ENCODE data around the gene QRICH1. TPM values are rescaled to one million over a fixed set of nuclear protein-coding genes. Genes with fewer than 3 reads are reported as not detected.

The QRICH1 gene
- total RNA-seq, 1 donor from 2014 or later = 56.0 TPM

DNA sequence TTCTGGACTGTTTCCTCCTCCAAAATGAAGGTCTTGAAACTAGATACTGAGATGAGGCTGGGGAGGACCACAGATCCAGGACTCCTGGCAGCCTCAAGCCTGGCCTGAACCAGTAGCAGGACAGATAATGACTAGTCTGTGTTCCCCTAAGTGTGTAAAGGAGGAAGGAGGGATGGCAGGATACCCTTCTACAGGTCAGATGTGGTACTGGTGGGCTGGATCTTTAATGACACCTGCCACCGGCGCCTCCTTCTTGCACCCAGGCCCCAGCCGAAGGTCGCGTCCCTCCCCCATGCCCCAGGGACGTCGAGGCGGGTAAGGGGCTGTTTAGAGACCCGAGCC is 26.2 kb upstream of the QRICH1 start:
- peak in 1 of 2 donors; percentile 13 for DNase-seq (ENCODE audit: low read depth in 2 of 2)

DNA sequence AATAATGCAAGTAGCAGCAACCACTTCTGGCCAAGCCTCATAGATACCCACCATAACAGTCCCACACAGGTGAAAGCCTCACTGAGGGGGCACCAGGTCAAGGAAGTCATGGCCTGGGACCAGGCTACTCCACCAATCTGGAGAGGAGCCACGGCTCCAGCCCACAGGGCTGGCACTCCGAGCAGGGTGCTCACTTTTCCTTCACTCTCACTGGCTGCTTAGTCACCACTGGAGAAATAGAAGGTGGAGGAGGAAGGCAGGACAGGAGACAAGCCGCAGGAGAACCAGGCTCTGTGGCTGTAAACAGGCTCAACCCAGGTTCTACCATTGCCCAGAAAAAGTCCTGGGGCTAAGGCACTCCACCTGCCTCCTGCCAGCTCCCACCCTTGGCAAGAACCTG is 25.6 kb upstream of the QRICH1 start:
- peak in 1 of 2 donors; percentile 17 for DNase-seq (ENCODE audit: low read depth in 2 of 2)

DNA sequence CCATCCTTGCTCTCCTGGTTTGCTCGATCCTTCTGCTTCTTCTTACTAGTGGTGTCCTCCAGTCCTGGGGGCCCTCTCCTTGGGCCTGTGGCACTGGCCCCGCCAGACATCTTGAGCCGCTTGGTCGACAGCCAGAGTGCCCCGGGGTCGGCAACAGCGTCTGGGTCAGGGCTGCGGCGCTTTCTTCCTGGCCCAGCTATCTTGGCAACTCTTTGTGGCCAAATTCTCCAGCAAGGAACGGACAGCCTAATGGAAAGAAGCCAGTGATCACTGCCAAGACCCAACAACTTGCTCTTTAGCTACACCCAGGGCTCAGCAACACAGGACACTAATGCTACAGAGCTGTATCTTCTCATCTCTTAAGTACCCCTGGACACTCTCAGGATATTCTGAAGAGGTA is 25.2 kb upstream of the QRICH1 start:
- no peak for DNase-seq (ENCODE audit: low read depth in 2 of 2)

DNA sequence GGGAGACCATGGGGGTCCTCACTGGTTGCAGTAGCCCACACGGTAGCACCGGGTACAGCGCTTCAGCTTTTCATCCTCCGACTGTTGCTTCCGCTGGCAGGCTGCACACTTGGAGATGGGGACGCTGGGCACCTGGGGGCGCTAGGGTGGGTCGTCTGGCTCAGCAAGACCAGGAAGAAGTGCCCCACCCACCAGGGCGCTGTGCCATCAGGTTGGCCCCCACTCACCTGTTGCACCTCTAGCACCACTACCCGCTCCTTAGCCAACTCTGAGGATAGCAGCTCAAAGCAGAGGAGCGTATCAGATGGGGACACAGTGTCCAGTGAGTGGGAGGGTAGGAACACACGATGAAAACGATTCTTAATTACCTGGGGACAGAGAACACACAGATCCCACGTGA is 18.4 kb upstream of the QRICH1 start:
- DNase-seq (ENCODE audit: low read depth in 2 of 2) = no peak

DNA sequence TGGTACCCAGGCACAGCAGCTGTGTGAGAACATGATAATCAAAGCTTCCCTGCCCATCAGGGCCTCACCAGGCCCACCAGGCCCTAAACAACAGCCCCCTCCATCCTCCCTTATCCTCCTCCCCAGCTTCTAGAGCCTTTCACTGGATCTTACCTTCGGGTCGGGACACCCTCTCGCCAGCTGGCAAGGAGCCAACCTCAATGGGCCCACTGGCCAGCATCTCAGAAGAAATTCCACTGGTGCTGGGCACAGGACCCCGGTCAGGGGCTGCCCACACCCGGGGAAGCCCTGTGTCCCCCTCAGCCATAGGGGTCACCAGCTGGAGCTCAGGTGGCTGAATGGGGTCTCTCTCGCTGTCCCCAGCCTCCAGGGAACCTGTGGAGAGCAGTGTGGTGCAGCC is 17.5 kb upstream of the QRICH1 start:
- no peak for DNase-seq (ENCODE audit: low read depth in 2 of 2)

DNA sequence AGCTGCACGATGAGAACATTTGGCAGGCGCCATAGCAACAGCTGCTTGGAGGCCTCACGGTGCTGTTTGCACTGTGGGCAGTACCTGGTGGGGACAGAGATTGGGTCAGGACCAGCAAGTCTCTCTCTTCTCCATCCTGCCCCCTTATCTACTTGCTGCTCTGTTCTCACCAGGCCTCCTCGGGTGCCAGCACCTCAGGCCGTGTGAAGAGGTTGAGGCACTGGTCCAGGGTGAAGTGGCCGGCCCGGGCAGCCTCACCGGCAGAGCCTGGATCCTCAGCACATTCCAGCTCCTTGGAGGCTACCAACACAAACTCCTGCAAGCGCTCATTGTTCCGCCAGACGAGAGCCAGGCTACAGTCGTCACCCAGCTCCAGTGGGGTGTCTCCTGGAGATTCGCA is 16.9 kb upstream of the QRICH1 start:
- DNase-seq (ENCODE audit: low read depth in 2 of 2) = no peak

DNA sequence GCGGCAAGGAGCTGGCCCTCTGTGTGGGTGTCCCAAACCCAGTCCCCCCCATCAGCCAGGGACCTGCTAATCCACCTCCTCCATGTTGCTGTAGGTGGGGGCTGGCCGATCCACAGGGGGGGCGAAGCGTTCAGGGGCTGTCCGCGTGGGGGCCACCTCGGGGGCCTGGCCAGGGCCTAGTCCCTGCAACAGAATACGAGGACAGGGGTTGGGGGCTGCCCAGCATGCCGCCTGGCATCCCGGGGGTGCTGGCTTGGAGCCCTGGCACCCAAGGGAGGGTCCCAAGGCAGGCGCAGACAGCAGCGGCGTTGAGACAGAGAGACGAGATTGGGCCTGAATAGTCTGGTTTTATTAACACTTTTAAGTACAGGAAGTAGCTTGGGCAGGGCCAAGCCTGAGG is 14.5 kb upstream of the QRICH1 start:
- DNase-seq (ENCODE audit: low read depth in 2 of 2) = no peak

DNA sequence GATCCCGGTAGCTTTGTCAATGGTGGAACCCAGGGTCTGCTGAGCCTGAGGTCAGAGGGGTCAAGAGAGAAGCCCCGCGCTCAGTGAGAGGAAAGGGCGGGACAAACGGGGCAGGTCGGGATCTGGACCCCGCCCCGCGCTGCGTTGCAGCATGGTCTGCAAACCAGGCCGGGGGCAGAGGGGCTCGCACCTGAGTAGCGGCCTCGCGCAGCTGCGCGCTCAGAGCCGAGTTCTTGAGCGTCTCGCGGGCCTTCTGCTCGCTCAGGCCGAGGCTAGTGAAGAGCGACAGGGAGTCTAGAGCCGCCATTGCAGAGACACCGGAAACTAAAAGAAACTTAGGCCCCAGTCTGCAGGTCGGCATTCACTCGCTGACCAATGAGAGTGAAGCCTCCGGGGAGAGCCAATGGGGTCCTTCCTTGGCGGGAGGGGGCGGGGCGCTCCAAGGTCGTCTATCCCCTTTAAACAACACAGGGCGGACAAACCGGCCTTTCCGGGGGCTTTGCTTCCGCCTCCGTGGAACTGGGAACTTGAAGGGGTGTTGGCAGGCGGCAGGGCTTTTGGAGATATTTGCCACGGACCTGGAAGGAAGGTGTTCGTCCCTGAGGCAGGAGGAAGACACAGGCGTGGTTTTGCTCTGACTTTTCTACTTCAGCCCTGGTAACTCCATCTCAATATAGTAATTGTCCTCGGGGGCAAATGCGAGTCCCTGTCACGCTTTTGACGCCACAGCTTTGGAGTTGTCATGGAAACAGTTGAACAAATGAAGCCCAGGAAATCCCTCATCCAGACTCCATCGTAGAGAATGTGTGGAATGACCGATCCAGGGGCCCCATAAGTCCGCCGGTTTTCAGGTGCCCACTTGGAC is 10.8 kb upstream of the QRICH1 start, which contains the start of gene QARS1:
QARS1 (minus strand) TSS at position 331 of the 865 bp plus-strand sequence; CDS start at position 307, 24 bp downstream.
- peak; percentile 91 to 94 for DNase-seq (ENCODE audit: low read depth in 2 of 2)

DNA sequence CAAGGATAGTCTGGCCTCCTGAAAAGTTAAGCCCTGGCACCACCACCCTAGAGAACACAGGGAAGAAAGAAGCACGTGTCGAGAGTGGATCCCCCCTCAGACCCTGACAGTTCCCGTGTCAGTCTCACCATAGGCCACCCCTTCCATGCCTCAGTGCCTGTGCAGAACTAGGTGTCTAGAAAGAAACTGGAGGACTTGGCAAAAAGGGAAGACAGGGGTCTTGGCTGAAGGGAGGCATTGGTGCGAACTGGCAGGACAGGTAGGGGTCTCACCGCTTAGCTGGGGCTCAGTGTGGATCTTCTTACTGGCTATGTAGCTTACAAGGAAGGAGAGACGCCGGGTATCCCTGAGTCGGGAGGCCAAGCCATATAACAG is 10.2 kb upstream of the QRICH1 start:
- DNase-seq (ENCODE audit: low read depth in 2 of 2) = no peak

DNA sequence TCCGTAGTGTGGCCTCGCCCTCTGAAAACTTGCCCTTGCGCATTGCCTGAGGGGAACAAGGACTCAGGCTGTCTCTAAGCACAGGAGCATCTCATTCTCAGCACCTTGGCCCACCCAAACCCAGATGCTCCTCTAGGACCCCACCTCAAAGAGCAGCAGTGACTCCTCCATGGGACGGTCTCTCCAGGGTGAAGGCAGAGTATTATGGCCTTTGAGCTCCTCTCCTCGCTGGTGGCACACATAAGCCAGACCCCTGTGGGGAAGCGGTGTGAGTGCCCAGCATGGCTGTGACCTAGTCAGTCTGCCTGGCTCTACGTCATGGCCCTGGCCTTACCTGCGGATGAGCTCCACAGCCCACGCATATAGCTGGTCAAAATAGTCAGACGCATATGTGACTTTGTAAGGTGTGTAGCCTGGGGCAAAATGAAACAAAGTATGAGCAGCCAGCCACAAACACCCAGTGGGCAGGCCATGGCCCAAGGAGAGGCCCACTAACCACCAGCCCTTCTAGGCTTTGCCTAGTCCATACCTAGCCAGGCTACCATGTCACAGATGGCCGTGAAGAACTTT is 6.3 kb upstream of the QRICH1 start:
- no peak for DNase-seq (ENCODE audit: low read depth in 2 of 2)

DNA sequence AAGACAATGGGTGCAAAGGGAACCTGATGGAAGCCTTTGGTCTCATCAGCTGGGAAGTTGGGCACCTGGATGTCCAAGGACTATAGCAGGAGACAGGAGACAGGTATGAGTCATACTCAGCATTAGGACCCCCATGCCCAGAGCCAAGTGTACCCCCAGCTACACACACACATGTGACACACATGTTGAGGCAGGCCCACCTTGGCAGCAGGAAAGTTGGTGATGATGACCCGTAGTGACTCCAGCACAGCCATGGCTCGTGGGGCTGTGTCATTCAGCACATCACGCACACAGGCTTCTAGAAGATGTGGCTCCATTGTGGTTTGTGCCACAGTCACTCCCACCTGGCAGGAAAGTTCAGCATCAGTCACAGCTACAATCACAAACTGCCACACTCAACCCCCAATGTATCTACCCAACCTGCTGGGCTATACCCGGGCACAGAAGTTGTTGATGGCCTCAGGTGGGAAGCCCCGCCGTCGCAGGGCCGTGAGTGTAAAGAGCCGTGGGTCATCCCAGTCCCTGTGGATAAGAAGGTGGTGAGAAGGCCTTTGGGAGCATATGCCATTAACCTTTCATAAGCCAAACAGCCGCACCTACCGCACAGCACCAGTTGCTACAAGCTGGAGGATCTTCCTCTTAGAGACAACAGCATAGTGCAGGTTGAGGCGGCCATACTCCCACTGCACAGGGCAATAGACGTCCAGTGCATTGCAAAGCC is 5.2 kb upstream of the QRICH1 start:
- DNase-seq (ENCODE audit: low read depth in 2 of 2) = no peak

DNA sequence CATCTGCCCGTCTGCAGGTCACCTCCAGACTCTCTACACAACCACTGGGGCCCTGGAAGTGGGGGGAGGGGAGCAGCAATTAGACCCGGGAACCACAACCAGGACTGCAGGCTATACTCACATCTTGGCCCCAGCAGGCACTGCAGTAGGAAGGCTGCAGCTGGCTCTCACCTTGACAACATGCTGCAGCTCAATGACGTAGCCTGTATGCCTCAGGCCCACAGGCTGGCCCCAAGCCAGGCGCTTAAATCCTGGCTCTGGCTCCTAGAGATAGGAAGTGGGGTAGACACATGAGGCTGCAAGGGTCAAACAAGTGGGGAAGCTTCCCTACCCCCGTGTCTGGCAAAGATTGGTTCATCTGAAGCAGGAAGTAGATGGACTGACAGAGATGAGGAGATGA is 4.6 kb upstream of the QRICH1 start:
- DNase-seq (ENCODE audit: low read depth in 2 of 2) = peak; percentile 16 to 55

DNA sequence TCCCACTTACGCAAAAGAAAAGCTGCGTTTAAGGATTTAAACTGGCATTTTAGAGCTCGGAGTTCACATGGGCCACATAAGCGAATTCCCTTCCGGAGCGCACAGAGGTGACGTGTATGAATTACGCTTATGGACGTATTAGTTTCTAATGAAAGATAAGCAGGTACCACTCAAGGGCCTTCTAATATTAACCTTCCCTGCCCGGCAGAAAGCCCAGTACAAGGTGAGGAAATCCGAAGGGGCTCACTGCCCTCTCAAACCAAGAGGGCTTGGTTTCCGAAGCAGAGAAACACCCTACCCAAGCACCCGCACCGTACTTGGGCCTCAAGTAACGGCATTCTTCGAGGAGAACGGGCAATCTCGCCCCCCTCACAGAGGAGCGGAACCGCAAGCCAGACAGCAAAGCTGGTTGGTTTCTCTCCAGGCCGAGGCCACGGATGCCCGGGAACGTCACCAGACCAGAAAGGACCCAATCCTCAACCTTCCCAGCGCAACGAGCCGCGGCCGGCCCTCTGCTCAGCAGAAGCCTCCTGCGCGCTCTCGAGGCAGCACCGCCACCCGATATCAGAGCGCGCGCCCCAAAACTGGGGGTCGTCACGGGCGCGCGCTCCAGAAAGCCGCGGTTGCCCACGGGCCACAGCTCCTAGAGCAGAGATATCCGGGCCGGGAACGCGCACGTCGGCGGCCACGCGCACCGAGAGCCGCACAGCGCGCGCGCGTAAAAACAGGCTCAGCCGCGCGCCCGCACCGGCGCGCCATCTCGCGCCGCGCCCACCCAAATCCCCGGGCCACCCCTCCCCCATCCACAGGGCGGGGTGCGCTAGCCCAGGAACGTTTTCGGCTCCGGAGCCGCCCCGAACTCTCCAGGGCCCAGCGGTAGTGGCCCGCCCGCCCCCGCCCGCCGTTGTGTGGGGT is 676 bp downstream of the QRICH1 start:
- DNase-seq (ENCODE audit: low read depth in 2 of 2) = peak; percentile 87

DNA sequence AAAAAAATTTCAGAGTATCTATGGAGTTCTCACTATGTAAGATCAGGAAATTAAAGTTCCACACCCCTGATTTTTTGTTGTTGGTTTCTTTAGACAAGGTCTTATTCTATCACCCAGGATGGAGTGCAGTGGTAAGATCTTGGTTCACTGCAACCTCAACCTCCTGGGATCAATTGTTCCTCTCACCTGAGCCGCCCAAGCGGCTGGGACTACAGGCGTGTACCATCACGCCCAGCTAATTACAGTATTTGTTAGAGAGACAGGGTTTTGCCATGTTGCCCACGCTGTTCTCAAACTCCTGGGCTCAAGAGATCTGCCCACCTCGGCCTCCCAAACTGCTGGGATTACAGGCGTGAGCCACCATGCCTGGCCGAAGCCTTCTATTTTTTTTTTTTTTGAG is 12.4 kb downstream of the QRICH1 start:
- DNase-seq (ENCODE audit: low read depth in 2 of 2) = no peak

DNA sequence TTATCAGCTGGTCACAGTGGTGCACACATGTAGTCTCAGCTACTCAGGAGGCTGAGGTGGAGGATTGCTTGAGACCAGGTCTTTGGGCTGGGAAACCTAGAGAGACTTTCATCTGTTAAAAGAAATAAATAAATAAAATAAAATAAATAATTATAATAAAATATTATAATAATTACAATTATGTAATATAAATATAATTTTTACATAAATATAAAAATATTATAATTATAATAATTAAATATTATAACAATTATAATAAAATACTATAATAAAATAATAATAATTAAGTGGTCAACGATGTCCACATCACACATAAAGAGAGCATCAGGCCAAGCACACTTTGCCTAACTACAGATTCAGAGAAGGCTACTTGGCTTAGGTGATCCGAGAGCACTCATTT is 14.6 kb downstream of the QRICH1 start:
- DNase-seq (ENCODE audit: low read depth in 2 of 2) = no peak

DNA sequence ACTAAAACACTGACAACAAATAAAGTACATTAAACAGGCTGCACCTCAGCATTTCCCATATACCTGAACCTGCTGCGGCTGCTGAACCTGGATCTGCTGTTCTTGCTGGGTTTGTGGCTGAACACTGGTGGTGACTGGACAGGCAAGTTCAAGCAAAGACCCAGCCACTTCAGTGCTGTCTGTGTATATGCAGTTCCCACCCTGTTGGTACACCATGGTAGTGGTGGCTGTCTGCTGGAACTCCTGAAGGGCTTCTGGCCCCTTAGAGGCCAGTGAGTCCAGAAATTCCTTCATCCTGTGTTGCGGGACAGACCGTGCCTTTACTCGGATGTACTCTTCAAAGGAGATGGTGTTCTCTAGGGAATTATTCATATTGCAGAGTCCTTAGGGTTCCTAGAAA is 17.2 kb downstream of the QRICH1 start:
- no peak for DNase-seq (ENCODE audit: low read depth in 2 of 2)

DNA sequence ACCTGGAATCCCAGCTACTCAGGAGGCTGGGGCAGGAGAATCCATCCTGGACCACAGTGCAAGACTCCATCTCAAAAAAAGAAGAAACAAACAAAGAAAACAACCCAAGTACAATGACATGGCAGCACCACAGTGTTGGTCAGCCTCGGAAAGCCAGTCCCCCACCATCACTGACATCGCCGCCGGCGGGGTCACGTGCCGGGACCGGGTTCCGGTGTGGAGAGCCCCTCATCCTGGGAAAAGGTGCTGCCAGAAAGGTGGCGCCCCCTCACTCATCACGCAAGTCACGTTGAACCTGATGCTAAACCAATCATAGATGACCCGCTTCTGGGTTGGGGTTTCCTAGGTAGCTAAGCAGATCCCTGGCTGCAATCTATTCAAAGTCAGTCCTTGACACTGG is 17.8 kb downstream of the QRICH1 start:
- DNase-seq (ENCODE audit: low read depth in 2 of 2) = no peak

DNA sequence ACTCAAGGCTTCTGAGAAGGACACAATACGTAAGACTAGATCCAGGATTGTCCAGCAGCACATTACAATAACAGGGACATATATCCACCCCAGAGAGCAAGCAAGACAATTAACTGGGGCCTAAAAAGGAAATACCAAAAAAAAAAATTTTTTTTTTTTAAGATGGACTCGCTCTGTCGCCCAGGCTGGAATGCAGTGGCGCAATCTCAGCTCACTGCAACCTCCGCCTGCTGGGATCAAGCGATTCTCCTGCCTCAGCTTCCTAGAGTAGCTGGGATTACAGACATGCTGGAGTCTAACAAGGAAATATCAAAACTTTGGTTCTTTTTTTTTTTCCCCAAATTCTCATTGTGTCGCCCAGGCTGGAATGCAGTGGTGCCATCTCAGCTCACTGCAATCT is 35.9 kb downstream of the QRICH1 start:
- DNase-seq (ENCODE audit: low read depth in 2 of 2) = no peak

DNA sequence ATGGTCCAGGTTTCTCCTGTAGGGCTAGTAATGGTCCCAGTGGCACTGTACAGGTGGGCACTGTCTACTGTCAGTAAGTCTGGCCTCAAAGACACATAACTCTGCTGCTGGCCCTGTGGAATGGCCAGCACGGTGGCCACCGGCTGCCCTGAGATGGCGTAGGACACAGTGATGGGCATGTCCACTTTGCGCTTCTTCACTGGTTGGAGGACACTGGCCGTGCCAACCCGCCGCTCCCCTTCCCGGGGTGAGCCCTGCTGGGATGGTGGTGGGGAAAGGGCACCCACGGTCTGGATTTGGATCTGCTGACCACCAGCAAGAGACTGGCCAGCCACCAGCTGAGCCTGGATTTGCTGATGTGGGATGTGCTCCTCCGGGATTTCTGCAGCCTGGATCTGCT is 36.6 kb downstream of the QRICH1 start:
- DNase-seq (ENCODE audit: low read depth in 2 of 2) = no peak

DNA sequence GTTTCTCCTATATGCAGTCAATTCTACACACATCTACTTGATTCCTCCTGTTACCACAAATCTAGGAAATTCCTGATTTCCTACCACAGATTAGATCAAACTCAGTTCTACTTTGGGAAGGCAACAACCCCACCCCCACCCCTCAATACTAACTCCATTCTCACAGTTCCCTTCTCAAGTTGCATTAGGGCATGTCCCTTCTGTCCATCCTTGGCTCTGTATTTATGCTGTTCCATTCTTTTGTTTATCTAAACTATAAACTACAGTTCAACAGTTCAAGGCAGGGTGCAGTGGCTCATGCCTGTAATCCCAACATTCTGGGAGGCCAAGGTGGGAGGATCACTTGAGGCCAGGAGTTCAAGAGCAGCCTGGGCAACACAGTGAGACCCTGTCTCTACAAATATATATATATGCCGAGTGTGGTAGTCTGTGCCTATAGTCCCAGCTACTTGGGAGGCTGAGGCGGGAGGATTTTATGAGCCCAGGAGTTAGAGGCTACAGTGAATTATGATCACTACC is 39.5 kb downstream of the QRICH1 start:
- DNase-seq (ENCODE audit: low read depth in 2 of 2) = no peak

DNA sequence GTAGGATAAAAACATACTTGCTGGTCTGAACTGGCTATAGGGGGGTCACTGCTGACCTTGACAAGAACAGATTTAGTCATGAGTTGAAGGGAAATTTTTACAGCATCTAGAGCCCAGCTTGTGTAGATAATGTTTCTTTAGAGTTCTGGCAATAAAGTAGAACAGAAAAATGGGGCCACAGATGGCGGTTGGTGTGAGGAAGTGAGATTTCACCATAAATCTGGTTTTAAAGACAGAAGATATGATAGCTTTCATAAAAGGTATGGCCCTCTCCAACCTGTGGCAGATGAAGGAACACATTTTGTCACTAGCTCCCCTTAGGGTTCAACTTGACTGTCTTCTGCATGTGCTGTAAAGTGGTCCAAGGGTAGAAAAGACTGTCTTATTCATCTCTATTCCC is 40.3 kb downstream of the QRICH1 start:
- no peak for DNase-seq (ENCODE audit: low read depth in 2 of 2)
